T follicular helper cell (primary cell): ENCODE measurements around the gene CX3CR1.

Experiments
- DNase-seq: peaks from one replicate; pipeline ENCODE4 v3.0.0-alpha.2; 2020; ENCODE audit warnings: low read depth

The CX3CR1 gene

GRCh38 chr3:39291903-39292329 lies 12.1 kb upstream of the CX3CR1 start:
- DNase-seq, result peak; percentile 47

GRCh38 chr3:39290255-39290654 lies 10.4 kb upstream of the CX3CR1 start:
- no peak for DNase-seq

GRCh38 chr3:39289107-39289506 lies 9.3 kb upstream of the CX3CR1 start:
- no peak for DNase-seq

GRCh38 chr3:39288300-39288808 lies 8.5 kb upstream of the CX3CR1 start:
- peak; percentile 62 for DNase-seq

- DNase-seq, result no peak
Measured at GRCh38 chr3:39287216-39288164, 7.7 kb upstream of the CX3CR1 start.

GRCh38 chr3:39286771-39287170 lies 6.9 kb upstream of the CX3CR1 start:
- no peak for DNase-seq

GRCh38 chr3:39285332-39285731 lies 5.5 kb upstream of the CX3CR1 start:
- no peak for DNase-seq

GRCh38 chr3:39284457-39284881 lies 4.6 kb upstream of the CX3CR1 start:
- DNase-seq, result no peak

GRCh38 chr3:39282057-39282456 lies 2.2 kb upstream of the CX3CR1 start:
- DNase-seq, result no peak

GRCh38 chr3:39281533-39281932 lies 1.7 kb upstream of the CX3CR1 start:
- no peak for DNase-seq

GRCh38 chr3:39280571-39280970 lies 735 bp upstream of the CX3CR1 start:
- no peak for DNase-seq

- no peak for DNase-seq
Measured at GRCh38 chr3:39278616-39278935, 1.3 kb downstream of the CX3CR1 start.

GRCh38 chr3:39277893-39278615 lies 1.8 kb downstream of the CX3CR1 start:
- DNase-seq, result no peak

- no peak for DNase-seq
Measured at GRCh38 chr3:39276746-39277145, 3.1 kb downstream of the CX3CR1 start.

- no peak for DNase-seq
Measured at GRCh38 chr3:39275963-39276593, 3.8 kb downstream of the CX3CR1 start.

- no peak for DNase-seq
Measured at GRCh38 chr3:39275052-39275451, 4.8 kb downstream of the CX3CR1 start.

GRCh38 chr3:39273119-39273518 lies 6.7 kb downstream of the CX3CR1 start:
- no peak for DNase-seq

GRCh38 chr3:39272191-39272590 lies 7.6 kb downstream of the CX3CR1 start:
- DNase-seq, result no peak

- no peak for DNase-seq
Measured at GRCh38 chr3:39271363-39271914, 8.4 kb downstream of the CX3CR1 start.

GRCh38 chr3:39269528-39269927 lies 10.3 kb downstream of the CX3CR1 start:
- no peak for DNase-seq

GRCh38 chr3:39268549-39268900 lies 11.3 kb downstream of the CX3CR1 start:
- DNase-seq, result no peak
